Measurements from ENCODE around the gene ZNF618.
A peak's percentile ranks its signal among the peaks of the same experiment; 100 is the strongest.

Gene ZNF618

DNA sequence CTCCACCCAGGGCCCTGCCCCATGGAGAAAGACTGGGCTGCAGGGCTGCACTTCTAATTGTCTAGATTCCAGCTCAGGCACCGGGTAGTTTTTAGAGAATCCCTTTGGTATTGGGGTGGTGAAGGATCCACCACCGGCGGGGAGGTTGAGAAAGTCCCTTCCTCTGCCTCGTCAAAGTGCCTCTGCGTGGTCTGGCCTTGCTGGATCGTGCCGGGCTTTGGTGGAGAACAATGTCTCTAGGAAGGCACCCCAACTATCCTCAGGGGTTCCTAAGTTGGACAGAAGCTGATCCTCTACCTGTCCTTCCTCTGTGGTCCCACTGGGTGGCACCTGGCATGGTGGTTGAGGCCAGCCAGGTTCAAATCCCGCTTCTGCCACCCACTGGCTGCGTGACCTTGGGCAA lies 209.3 kb downstream of the ZNF618 start:
- no peak for FAIRE-seq

DNA sequence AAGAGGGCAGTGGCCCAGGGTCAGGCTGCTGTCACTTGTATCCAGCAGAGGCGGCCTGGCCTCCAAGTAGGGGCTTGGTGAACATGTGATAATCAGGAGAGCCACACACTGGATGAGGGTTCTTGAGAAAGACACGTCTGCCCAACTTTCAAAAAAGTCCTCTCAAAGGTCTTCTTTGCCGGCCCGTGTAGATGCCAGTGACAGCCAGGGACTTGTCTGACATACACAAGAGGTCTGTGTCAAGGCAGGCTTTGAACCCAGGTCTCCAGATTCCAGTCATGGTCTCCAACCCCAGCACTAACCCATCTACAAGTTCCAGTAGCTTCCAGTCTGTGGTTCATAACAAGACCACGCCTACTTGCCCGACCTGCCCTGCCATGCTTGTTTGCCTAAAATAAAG lies 209.9 kb downstream of the ZNF618 start:
- FAIRE-seq, result no peak

DNA sequence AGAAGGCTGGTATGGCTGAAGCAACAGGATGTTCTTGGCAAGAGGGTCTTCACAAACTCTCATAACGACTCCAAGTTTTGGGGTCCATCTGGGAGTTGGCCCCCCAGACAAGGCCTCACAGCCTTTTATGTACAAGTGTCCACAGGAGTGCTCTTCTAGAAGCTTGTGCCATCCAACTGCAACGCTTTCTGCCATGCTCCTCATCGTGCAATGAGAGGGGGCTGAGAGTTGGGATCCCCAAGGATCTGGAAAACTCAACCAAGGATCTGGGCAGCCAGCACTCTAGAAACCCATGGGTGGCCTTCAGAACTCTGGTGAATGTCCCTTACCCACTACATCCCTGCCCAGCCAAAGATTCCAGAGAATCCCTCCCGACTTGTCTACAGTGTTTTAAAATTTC lies 210.5 kb downstream of the ZNF618 start:
- no peak for FAIRE-seq

DNA sequence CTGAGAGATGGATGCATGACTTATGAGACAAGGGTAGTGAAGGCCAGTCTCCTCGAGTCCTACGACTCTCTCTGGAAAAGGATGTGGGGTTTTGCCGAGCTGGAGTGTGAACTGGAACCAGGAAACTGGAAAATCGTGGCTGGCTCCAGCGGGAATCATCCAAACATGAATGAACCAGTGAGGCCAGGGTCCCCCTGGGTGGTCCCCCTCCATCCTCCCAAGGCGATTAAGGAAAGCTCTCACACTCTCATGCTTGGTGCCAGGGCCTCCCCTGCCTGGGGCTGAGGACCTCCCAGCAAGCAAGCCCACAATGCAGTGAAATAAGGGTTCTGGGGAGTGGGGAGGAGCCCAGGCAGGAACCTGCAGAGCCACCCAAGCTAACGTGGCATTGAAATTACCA lies 211.6 kb downstream of the ZNF618 start:
- no peak for FAIRE-seq

DNA sequence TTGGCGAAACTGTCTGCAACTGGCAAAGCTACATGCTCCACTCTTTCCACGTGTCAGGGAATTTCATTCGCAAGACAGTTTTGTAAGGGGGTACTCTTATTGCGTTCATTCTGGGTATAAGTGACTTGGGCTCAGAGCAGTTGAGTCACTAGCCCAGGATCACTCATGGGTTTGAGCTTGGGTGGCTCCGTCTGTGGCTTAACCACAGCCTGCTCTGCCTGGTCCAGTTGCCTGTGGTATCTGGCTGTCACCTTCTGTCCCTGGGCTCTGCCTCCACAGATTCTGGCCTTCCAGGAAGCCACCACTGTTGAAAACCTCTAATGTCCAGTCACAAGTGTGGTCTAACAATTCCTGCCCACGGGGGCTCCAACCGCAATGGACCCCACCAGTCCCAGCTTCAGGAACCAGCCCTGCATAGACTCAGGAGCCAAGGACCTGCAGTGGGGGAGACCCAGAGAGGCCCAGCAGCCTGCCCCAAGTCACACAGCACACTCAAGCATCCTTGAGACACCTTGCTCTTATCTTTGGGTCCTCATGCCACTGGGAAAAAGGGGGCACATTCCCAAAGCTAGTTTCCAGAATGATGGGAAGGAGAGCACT lies 212.6 kb downstream of the ZNF618 start:
- FAIRE-seq, result no peak

DNA sequence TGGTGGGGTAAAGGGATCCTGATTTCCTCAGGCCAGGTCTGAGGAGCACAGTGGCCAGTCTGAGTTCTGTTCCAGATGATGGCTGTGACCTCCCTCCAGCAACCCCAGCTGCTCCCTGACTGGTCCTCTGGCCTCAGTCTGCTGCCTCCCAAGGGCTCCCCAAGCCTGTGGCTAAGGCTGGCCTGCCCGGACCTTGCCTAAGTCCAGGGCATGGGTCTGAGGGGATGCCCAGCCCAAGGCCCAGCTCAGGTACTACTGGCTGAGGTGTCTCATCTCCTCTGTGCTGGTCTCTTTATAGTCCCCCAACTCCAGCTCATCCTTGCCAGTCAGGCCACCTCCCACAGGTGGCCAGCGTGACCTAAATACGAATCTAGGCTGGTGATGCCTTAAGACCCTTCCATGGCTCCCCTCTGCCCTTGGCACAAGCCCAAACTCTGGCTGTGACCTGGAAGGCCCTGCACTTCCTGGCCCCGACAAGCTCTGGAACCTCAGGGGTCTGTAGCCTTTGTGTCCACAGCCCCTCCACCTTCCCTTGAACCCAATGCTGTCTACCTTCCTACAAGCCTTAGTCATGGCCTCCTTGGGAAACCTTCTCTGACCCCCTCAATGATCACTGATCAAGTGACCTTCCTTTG lies 213.2 kb downstream of the ZNF618 start:
- FAIRE-seq, result no peak

DNA sequence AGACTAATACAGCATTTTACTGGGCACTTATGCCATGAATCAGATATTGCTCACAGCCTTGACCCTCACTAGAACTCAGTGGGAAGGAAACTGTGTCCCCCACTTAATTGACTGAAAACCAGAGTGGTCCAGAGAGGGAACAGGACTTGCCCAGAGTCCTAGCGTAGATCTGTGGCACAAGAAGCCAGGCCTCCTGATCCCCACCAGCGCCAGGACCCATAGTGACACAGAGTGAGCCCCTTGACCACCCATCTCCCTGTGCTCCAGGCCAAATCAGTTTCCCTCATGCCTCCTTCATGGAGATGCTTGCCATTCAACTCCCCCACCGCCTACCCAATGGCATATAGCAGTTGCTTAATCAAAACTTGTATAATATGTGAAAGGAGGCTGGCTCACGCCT lies 214.7 kb downstream of the ZNF618 start:
- no peak for FAIRE-seq

DNA sequence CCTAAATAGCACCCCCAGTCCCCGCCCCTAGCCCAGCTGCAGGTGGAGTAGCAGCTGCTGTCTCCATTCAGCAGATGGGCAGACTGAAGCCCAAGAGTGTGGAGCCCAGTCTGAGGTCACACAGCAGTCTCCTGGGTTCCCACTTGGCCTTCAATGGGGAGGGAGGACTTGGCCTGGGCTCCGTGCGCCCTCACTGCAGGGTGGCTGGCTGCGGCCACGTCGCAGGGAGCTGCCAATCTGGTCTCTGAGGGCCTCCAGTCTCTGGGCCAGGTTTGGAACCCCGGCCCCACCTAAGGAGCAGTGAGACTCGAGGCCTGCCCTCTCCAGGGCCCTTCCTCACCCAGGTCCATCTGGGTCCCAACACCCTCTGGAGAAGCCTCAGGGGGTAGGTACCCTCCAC lies 215.6 kb downstream of the ZNF618 start:
- no peak for FAIRE-seq

DNA sequence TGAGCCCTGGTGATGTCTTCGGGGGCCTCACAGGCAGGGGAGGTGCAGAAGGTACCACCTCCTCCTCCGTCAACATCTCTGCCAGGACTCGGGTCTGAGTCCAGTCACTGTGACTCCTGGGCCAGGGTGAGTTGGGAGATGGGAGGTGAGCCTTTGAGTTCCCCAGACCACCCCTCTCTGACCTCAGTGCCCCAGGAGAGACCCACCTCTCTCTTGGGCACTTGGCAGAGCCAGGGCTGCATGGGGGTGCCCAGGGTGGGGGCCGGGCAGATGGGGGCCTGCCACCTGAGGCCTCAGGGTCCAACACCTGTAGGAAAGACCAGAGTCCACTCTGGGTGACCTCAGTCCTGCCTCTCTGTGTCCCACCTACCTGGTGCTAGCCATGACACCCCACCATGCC lies 216.2 kb downstream of the ZNF618 start:
- no peak for FAIRE-seq

DNA sequence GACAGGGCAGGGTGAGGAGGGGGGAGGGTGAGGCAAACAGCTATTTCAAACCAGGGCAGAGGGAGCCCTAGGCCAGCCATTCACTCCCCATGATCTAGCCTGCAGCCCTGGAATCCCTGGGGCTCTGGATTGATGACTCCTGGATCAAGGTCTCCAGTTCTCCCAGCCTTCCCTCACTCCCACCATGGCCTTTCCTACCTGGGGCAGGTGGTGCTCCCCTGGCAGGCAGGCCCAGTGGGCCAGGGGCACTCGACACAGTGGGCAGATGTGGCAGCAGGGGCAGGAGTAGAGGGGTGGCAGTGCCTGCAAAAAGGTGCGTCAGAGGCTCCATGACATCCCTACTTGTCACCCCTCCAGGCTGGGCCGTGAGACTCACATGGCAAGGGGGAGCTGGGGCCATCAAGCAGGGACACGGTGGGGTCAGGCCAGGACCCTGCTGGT lies 216.9 kb downstream of the ZNF618 start:
- FAIRE-seq, result no peak

DNA sequence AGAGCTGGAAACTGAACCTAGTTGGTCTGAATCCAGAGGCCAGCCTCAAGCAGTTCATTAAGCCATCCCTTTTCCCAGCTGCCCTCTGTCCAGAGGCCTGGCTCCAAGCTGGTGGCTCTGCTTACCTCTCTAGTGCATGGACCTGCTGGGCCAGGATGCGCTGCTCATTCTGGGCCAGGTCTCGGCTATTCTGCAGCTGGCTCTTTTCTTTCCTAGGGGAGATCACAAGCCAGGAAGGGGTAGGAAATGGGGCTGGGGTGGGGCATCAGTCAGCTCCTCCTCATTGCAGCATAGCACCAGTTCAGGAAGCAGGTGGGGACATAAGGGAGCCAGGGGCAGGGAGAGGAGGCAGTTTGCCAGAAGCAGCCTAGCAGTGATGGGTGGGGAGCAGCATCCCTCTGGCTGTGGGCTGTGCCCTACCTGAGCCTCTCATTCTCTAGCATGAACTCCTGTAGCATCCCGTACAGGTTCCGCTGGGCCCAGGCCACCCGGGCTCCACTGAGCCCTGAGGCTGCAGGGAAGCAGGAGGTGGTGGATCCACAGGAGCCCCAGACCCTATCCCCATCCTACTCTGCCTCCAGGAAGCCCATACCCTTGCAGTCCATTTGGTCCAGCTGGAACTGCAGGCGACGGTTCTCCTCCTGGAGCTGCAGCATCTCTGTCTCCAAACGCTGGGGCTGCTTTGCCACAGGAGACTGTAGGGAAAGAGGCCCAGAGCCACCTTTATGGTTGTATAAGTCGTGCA lies 217.8 kb downstream of the ZNF618 start:
- FAIRE-seq, result no peak

DNA sequence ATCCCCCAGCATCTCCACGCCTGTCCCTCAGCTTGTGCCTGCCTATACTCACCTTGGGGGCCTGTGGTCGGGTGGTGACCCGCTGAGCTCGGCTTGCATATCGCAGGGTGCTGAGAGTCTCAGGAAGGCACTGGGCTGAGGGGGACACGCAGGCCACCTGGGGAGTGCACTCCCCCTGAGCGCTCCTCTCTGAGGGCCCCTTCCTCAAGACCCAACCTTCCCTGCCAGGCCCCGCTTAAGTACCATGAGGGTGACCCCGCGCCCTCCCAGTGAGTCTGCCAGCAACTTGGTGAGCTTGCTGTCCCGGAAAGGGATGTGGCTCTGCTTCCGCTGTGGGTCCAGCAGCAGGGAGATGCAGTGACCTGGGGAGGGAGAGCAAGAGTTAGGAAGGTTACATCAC lies 218.9 kb downstream of the ZNF618 start:
- FAIRE-seq, result no peak

DNA sequence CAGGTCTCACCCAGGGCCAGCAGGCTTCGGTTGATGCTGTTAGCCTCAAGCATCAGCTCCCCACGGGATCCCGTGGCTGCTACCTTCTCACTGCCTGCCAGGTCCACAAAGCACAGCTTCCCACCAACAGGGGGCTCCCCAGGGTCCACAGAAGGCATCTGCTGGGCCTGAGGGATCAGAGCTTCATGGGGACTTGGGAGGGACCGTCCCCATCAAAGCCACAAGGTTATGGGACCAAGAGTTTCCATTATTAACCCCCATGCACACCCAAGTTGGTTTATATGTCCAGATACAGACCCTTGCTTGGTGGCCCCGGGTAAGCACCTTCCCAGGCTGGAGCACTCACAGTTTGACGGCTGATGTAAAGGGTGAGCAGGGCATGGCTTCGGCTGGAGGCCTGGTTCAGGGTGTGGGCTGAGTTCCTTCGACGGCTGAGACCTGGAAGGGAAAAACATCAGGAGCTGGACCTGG lies 220.0 kb downstream of the ZNF618 start:
- no peak for FAIRE-seq

DNA sequence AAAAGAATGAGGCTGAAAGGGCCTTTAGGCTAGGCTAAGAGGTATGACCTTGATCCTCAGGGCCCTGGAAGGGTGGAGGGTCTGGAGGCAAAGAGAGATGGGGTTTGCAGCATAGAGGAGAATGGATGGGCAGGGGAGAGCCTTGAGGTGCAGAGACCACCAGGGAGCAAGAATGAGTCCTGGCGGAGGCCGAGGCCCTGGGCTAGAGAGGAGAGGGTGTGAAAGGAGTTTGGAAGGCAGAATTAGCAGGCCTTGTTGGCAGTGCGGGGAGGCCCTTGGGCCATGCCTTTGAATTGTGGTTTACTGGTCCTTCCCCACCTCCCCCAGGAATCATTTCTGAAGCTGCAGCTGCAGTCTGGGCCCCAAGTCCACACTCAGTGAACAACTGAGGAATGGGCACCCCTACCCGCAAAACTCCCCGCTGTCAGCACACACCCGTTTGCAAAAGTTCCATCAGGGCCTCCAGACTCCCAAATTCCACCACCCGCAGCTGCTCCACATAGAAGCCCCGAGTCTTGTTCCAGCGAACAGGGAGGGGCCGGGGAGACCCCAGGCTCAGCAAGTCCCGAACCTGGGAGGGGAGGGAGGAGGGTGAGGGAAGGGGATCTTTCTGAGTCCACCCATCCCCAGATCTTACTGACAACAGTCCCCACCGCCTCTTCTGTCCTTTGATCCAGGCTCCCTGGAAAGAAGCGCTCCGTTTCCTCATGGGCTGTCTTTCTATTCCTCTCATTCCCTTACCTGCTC lies 220.9 kb downstream of the ZNF618 start:
- no peak for FAIRE-seq

DNA sequence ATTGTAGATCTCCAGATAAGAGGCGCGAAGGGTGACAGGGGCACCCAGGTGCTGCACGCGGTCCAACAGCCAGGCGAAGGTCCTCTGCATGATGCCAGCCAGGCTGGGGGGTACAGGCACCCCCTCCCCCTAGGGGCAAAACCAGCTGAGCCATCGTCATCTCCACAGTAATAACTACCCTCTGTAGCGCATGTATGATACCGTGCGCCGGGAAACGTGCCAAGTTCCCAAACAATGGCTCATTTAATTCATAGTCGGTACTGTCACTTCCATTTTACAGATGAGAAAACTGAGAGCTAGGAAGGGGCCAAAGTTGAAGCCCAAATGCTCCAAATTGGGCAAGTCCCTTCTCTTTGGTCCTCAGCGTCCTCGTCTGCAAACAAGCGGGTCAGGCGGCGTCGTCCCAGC lies 221.5 kb downstream of the ZNF618 start:
- no peak for FAIRE-seq

DNA sequence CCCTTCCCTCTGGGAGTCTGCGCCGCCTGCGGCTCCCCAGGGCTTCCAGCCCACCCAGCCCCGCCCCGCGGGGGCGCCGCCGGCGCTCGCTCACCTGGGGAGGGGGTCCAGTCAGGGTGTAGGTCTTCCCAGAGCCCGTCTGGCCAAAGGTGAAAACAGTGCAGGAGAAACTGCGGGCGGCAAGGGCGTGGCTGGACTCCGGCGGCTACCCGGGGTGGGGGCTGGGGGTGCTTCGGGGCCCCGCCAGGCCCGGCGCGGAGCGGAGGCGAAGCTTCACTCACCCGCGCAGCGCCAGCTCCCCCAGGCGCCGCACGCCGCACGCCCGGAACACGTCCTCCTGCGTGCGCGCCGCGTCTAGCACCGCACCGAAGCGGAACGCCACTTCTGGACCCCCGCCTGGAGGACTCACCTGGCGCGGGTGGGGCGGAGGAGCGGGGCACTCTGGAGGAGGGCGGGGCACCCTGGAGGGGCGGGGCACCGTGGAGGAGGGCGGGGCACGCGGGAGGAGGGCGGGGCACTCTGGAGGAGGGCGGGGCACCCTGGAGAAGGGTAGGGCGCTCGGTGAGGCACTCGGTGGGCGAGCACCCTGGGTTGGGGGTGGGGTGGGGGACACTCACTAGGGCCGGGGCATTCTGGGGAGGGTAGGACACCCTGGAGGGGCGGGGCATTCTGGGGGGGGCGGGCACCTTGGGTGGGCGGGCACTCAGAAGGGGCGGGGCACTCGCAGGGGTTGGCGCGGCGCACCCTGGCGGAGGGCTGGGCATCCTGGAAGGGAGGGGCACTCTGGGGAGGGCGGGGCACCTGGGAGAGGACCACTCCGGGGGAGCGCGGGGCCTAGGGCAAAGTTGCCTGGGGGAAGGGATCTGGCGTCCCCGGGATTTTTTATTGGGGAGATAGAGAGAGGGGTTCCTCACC lies 222.2 kb downstream of the ZNF618 start:
- no peak for FAIRE-seq

DNA sequence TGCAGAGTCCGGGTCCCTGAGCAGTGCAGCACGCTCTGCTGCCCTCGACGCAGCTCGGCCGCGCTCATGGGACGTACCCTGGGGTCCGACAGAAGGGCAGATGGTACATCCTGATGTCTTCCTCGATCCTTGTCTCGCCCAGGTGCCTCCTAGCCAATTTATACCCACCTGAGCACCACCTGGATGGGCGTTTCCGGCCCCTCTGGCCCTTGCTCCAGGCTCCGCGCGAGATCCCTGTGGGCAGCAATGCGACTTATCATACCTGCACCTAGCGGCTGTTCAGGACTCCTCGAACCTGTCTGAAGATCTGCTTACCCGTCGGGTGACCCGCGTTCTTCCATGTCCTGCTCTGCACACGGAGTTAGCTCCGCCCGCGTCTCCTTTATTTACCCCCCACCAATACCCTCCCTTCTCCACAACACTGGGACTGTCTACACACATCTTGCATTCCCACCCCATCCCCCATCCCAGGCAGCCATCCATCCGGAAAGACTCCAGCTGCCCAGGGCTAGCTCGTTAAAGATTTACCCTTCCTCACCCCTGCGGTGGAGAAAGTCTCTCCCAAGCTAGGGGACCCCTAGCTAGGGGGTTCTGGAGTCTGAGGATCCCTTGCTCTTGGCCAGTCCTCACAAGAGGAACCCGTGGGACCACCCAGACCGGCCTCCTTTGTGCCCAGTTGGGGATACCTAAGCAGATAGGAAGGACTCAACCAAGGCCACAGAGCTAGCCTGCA lies 223.0 kb downstream of the ZNF618 start, which contains the start of gene KIF12:
KIF12 (minus strand) TSS at position 357 of the 733 bp plus-strand sequence; CDS start at position 341, 16 bp downstream.
- no peak for FAIRE-seq

DNA sequence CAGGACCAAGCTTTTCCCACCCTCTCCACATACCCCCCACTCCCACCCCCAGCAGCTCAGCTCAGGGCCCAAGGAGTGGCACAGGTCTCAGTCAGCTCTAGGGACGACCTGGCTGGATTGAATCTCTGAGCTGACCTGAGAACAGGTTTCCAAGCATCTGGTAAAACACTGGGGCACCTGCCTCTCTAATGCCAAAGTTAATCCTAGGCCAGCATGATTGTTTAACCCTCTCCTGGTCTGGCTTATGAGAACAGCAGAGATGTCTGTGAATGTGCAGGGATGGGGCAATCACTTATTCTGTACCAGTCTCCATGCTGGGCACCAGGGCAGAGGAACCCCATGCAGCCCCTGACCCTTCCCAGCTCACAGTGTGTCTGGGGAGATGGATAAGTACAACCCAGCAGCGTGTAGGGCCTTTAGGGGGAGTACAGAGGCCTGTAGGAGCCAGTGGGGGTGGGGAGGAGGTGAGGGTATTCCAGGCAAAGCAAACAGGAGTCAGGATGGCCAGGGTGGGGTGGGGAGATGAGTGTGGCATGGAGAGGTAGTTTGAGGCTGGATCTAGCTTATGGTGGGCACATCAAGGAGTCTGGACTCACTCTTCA lies 223.7 kb downstream of the ZNF618 start:
- peak; percentile 60 for FAIRE-seq

DNA sequence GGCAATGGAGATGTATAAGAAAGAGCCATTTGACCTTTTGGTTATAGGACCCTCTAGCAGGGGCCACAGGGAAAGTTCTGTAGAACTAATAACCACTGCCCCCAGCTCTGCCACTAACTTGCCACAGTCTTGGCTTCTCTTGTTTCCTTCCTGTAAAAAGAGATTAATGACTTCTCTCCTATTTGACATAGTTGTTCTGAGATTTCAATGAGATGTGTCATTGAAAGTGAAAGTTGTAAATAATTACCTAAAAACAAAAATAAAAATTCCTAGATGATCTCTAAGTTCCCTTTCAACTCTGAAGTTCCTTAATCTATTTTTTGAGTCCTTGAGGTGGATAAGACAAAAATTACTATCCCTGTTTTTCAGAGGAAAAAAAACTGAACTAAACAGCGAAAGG lies 224.4 kb downstream of the ZNF618 start:
- FAIRE-seq, result peak; percentile 65

DNA sequence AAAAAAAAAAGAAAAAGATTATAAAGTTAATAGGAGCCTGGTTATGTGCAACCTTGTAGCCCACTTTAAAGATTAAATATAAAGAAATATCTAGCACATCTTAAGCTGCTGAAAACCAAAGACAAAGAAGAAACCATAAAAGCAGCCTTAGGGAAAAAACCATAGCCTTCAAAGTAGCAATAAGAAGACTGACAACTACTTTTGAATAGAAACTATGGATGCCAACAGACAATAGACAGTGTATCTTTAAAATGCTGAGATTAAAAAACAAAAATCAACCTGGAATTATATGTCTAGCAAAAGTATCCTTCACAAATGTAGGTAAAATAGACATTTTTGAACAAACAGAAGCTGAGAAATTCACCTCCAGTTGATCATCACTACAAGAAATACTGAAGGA lies 226.4 kb downstream of the ZNF618 start:
- no peak for FAIRE-seq

DNA sequence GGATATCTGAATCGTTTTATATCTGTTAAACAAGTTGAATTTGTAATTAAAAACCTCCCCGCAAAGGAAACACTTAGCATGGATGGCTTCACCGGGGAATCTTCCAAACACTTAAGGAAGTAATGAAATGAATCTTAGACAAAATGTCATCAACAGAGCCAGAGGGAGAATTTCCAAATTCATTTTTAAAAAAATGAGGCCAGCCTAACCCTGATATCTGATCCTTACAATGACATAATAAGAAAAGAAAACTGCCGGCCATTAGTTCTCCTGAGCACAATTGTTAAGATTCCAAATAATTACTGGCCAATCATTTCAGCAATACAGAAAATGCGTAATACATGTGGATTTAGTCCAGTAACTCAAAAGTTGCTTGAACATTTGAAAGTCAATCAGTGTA lies 229.1 kb downstream of the ZNF618 start:
- FAIRE-seq, result peak; percentile 47
